Bronchial epithelial cell (primary cell): ENCODE results near the gene GTF2F2. TPM values are rescaled to one million over a fixed set of nuclear protein-coding genes. Genes with fewer than 3 reads are reported as not detected.
A peak's percentile ranks its signal among the peaks of the same experiment; 100 is the strongest.
"Not testable (repeated sequence)": the region's sequence is repeated elsewhere in the genome, so short reads cannot be mapped to it uniquely, and the experiment has no call there.

ENCODE experiments used
- DNase-seq: peaks from one replicate; pipeline ENCODE4 v3.0.0-alpha.2; 2010; ENCODE audit warnings: low read depth
- FAIRE-seq: peaks from 2 replicates; lab custom pipeline; 2011; peaks lifted over from hg19 to GRCh38; lab: Jason Lieb, UNC
- H3K27me3 ChIP-seq: 2 replicates; pipeline ENCODE4 v1.5.1; 2011; ENCODE audit warnings: low read length; ENCODE audit not compliant: control insufficient read depth, insufficient read depth
- H3K36me3 ChIP-seq: 2 replicates; pipeline ENCODE4 v1.5.1; 2011; ENCODE audit warnings: low read length; ENCODE audit not compliant: control insufficient read depth, insufficient read depth
- H3K4me3 ChIP-seq: 2 replicates; pipeline ENCODE4 v1.5.1; 2011; ENCODE audit warnings: mild to moderate bottlenecking, low read depth, low read length, control low read depth
- total RNA-seq: library from RNA; depleted of rRNA; stranded (reverse); fragments of >200 nt; gene quantifications from 2 replicates; pipeline ENCODE4 v1.2.1, GENCODE V29; 2014
- TF ChIP-seq, protein P1 (sequence below): IDR thresholded peaks from 2 replicates; pipeline ENCODE4 v1.5.1; 2011; ENCODE audit warnings: mild to moderate bottlenecking, moderate library complexity, low read length, control low read depth, inconsistent platforms; ENCODE audit not compliant: insufficient read depth, severe bottlenecking

GTF2F2 gene
- total RNA-seq, 1 donor from 2014 or later, result 42.4 TPM

DNA sequence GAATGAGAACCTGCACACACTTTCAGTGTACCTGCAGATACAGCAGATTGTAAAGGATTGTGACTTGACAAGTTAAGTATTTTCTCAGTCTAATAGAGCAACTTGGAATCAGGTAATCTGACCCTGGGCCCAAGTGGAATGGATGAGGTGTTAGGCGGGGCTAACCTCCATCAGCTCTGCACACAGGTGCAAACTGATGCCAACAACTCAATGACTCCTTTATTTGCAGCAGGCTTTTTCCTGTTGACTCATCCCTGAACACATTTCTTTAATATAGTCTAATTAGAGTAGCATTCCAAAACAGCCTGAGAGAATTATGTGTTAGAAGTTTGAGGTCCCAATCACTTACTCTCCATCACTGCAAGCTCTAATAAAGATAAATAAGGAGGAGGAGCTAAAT lies 171.9 kb downstream of the GTF2F2 start:
- H3K27me3 ChIP-seq, result no peaks in the 10 kb centered on the region
- H3K4me3 ChIP-seq, result no peak overlapping the region
- H3K36me3 ChIP-seq, result no peaks in the 10 kb centered on the region
- FAIRE-seq (no peak), DNase-seq (peak; percentile 84)
- TF ChIP-seq, protein P1, sequence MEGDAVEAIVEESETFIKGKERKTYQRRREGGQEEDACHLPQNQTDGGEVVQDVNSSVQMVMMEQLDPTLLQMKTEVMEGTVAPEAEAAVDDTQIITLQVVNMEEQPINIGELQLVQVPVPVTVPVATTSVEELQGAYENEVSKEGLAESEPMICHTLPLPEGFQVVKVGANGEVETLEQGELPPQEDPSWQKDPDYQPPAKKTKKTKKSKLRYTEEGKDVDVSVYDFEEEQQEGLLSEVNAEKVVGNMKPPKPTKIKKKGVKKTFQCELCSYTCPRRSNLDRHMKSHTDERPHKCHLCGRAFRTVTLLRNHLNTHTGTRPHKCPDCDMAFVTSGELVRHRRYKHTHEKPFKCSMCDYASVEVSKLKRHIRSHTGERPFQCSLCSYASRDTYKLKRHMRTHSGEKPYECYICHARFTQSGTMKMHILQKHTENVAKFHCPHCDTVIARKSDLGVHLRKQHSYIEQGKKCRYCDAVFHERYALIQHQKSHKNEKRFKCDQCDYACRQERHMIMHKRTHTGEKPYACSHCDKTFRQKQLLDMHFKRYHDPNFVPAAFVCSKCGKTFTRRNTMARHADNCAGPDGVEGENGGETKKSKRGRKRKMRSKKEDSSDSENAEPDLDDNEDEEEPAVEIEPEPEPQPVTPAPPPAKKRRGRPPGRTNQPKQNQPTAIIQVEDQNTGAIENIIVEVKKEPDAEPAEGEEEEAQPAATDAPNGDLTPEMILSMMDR, result no peak

DNA sequence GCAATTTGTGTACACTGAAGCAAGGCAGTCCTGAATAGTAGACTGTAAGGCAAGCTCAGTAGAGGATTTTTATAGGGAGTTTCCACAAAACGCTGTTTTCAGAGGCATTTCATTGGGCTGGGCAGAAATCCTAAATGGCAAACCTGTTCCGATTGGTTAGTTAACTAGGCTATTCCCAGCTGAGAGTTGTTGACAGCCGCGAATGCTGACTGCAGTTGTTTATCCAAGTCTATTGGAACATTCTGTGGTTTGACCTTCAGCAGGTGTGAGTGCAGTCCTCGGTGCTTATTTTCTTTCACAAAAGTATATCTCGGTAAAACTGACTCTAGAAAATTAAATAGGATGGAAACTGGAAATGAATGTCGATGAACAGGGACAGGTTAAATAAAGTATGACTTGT lies 175.2 kb downstream of the GTF2F2 start:
- Histone ChIP-seq H3K36me3 (no peaks in the 10 kb centered on the region), H3K4me3 (no peak overlapping the region), H3K27me3 (no peaks in the 10 kb centered on the region)
- FAIRE-seq (no peak), DNase-seq (no peak)
- TF ChIP-seq, protein P1, result no peak

DNA sequence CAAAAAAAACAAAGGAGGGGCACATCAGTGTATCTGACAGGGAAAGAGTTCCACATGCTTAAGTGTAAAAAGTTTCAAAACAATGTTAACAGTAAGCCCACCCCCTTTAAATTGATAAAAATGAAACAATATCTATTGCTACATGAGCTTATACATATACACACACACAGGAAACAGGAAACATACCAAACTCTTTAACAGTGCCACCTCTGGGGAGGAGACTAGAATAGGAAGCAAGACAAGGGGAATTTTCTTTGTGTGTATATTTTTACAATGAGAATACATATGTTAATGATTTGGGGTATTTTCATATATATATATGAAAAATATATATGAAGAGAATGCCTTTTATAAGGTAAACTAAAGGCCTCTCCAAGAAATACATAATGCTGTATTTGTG lies 175.9 kb downstream of the GTF2F2 start:
- DNase-seq, result no peak
- FAIRE-seq, result no peak

DNA sequence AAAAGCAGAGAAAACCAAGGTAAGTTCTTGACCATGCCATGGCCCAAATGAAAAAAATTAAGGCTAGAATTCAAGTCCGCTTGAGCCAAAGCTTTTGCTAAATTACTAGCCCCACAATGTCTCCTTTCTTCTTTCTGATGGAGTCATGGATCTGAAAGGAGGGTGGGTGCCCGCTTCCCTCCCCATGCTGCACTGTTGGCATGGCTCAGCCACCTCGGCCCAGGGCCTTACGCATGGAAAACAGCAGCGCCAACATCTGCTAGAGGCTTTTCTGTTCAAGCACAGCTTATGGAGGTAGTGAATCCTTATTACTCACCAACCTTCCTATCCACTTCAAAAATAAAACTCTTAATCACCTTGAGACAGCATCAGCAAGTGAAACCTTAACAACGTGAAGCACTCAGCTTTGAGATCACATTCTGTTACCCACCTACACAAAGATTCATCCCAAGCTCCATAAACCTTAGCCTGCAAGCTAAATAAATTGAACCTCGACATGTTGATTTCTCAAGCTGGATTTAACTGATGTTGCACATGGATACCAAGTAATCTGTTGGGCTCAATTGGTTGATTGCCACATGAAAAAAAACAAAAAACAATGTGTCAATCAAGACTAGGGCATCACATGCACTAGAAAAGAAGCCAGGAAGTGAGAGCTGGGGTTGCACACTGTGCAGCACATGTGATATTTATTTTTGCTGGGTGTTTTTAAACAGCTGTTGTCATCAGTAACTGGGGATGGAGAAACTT lies 177.3 kb downstream of the GTF2F2 start:
- no peaks in the 10 kb centered on the region for H3K27me3 ChIP-seq
- FAIRE-seq, result no peak
- no peaks in the 10 kb centered on the region for H3K36me3 ChIP-seq
- DNase-seq, result no peak
- H3K4me3 ChIP-seq, result no peak overlapping the region
- TF ChIP-seq, protein P1, result no peak

More for the DNA sequence above, 175.9 kb downstream of the GTF2F2 start:
- H3K27me3 ChIP-seq, result no peaks in the 10 kb centered on the region
- H3K4me3 ChIP-seq, result no peak overlapping the region
- H3K36me3 ChIP-seq, result no peaks in the 10 kb centered on the region
- TF ChIP-seq, protein P1, result no peak

DNA sequence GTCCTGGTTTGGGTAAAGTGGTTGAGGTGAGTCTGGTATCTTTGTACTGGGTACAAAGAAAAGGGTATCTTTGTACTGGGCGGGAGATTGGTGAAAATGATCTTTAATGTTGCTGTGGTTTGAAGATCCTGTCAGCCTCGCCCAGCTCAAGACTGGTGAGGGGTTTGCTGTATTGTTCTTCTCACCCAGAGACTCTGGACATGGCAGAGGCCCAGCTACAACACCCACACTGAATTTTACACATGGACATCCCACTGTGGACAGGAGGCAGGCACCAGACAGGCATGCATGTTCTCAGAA lies 177.8 kb downstream of the GTF2F2 start:
- DNase-seq, result no peak
- Histone ChIP-seq H3K4me3 (no peak overlapping the region), H3K36me3 (no peaks in the 10 kb centered on the region), H3K27me3 (no peaks in the 10 kb centered on the region)
- no peak for FAIRE-seq
- TF ChIP-seq, protein P1, result no peak

DNA sequence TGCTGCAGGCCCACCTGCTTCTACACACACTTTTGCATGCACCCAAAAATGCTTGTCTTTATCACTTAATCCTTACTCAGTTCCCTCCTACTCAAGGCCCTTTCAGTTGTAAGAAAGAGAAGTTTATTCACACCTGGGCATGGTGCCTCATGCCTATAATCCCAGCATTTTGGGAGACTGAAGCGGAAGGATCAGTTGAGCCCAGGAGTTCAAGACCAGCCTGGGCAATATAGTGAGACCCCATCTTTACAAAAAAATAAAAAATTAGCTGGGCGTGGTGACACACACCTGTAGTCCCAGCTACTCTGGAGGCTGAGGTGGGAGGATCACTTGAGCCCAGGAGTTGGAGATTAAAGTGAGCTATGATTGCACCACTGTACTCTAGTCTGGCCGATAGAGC lies 178.2 kb downstream of the GTF2F2 start:
- not testable (repeated sequence) for FAIRE-seq, H3K27me3 ChIP-seq, H3K36me3 ChIP-seq, H3K4me3 ChIP-seq, DNase-seq
